K562 (cell line): Measurements from ENCODE around the gene PSMB7. TPM values are rescaled to one million over a fixed set of nuclear protein-coding genes. Genes with fewer than 3 reads are reported as not detected.
A peak's percentile ranks its signal among the peaks of the same experiment; 100 is the strongest.

Experiments
- ATAC-seq: fragments of 200-7000 bp; cut with Tn5 transposase; 3 replicates; pipeline ENCODE4 v1.9.1; 2020; ENCODE audit warnings: moderate library complexity
- BruUV-seq: library from RNA; stranded (reverse); fragments of 400-500 nt; replicated peaks from 2 replicates; lab custom pipeline; 2021; lab: Mats Ljungman, UMichigan
- CTCF ChIA-PET: fragments of 300-600 bp; formaldehyde crosslinking; extraction: SDS; loops from one replicate; lab custom pipeline; 2021; ENCODE audit warnings: low intra/inter-chr PET ratio; lab: Yijun Ruan, JAX
- POLR2A ChIA-PET: fragments of 300-600, 350-650 bp; sonication (Branson Sonifier 250); formaldehyde crosslinking; extraction: SDS; loops from one replicate; lab custom pipeline; 2021; ENCODE audit warnings: antibody characterized with exemption, inconsistent platforms; lab: Yijun Ruan, JAX
- DNase-seq, 4 experiments: peaks; one replicate each; pipeline versions ENCODE4 v3.0.0 to v3.0.0-alpha.2; 2011 to 2018; ENCODE audit warnings: low spot score in 3 of 4, mixed read lengths in 3 of 4; ENCODE audit errors: extremely low read depth in 1 of 4
- FAIRE-seq: peaks from 2 replicates; lab custom pipeline; 2011; peaks lifted over from hg19 to GRCh38; lab: Jason Lieb, UNC
- H2AFZ ChIP-seq: 2 replicates; pipeline ENCODE4 v1.6.0; 2011; ENCODE audit warnings: low read depth, low read length, control low read depth, inconsistent platforms
- H3K27ac ChIP-seq: fragments of 200-600 bp; 3 replicates; pipeline ENCODE4 v1.8.0; 2011; ENCODE audit warnings: low read depth, mild to moderate bottlenecking, control low read depth, inconsistent platforms, low read length, moderate library complexity, mixed read lengths; ENCODE audit errors: extremely low read depth
- H3K27me3 ChIP-seq, 2 experiments: fragments of 300-600 bp in 1 of 2; 2 replicates in 1 of 2; 3 replicates in 1 of 2; pipeline versions ENCODE4 v1.6.0 to v1.8.0; 2011; ENCODE audit warnings: inconsistent platforms in 2 of 2, low read length in 2 of 2, mild to moderate bottlenecking in 1 of 2, mixed read lengths in 1 of 2, moderate library complexity in 1 of 2; ENCODE audit not compliant: control insufficient read depth in 2 of 2, insufficient read depth in 2 of 2
- H3K36me3 ChIP-seq: fragments of 300-600 bp; 3 replicates; pipeline ENCODE4 v1.8.0; 2011; ENCODE audit warnings: mild to moderate bottlenecking, low read length, inconsistent platforms; ENCODE audit not compliant: control insufficient read depth, insufficient read depth
- H3K4me1 ChIP-seq, 2 experiments: fragments of 200-600 bp in 1 of 2; replicated peaks in 1 of 2; 2 replicates in 1 of 2; 3 replicates in 1 of 2; pipeline versions ENCODE4 v1.5.1 to v1.8.0; 2011; ENCODE audit warnings: inconsistent platforms in 2 of 2, low read length in 2 of 2, mild to moderate bottlenecking in 1 of 2, mixed read lengths in 1 of 2, moderate library complexity in 1 of 2; ENCODE audit not compliant: control insufficient read depth in 2 of 2, insufficient read depth in 2 of 2
- H3K4me2 ChIP-seq: 2 replicates; pipeline ENCODE4 v1.6.1; 2011; ENCODE audit warnings: low read length, control low read depth, inconsistent platforms, mixed read lengths; ENCODE audit not compliant: insufficient read depth
- H3K4me3 ChIP-seq: fragments of 200-600 bp; sonication (generic), shearing (Covaris generic); 2 replicates; pipeline ENCODE4 v1.5.1; 2016; ENCODE audit warnings: control low read depth, inconsistent platforms
- H3K79me2 ChIP-seq: fragments of 200-600 bp; 3 replicates; pipeline ENCODE4 v1.8.0; 2011; ENCODE audit warnings: low read length, inconsistent platforms; ENCODE audit not compliant: control insufficient read depth, insufficient read depth
- H3K9ac ChIP-seq, 2 experiments: 2 replicates each; pipeline versions ENCODE4 v1.6.0 to v1.6.1; 2011; ENCODE audit warnings: low read depth in 2 of 2, low read length in 2 of 2, control low read depth in 1 of 2, inconsistent platforms in 1 of 2, mild to moderate bottlenecking in 1 of 2, mixed read lengths in 1 of 2; ENCODE audit not compliant: insufficient read depth in 1 of 2
- H3K9me1 ChIP-seq: one replicate; pipeline ENCODE4 v1.6.0; 2011; ENCODE audit warnings: inconsistent platforms, mild to moderate bottlenecking, low read length, moderate library complexity; ENCODE audit not compliant: control insufficient read depth, insufficient read depth
- H3K9me3 ChIP-seq: replicated peaks from 2 replicates; pipeline ENCODE4 v1.5.1; 2011; ENCODE audit warnings: low read depth, low read length, inconsistent platforms; ENCODE audit not compliant: control insufficient read depth, insufficient read depth
- H4K20me1 ChIP-seq: replicated peaks from 2 replicates; pipeline ENCODE4 v1.6.1; 2011; ENCODE audit warnings: low read length, inconsistent platforms, mixed read lengths; ENCODE audit not compliant: control insufficient read depth, insufficient read depth
- CCAR2 ChIP-seq: fragments of 200-400 bp; formaldehyde crosslinking; IDR thresholded peaks from 2 replicates; pipeline ENCODE4 v1.6.1; 2017; ENCODE audit warnings: mild to moderate bottlenecking, low read depth, low read length
- HMG20A ChIP-seq: fragments of 450-650 bp; formaldehyde crosslinking; conservative IDR thresholded peaks from 2 replicates; pipeline ENCODE4 v1.4.0; 2020; ENCODE audit warnings: mild to moderate bottlenecking, mixed read lengths
- NFATC3 ChIP-seq: fragments of 450-650 bp; IDR thresholded peaks from 2 replicates; pipeline ENCODE4 v1.6.1; 2017; ENCODE audit warnings: mild to moderate bottlenecking
- POLR2G ChIP-seq: fragments of 200-400 bp; formaldehyde crosslinking; IDR thresholded peaks from 2 replicates; pipeline ENCODE4 v1.6.1; 2017; ENCODE audit warnings: low read depth, mild to moderate bottlenecking, antibody characterized with exemption, low read length, moderate library complexity
- RBFOX2 ChIP-seq: fragments of 200-400 bp; formaldehyde crosslinking; IDR thresholded peaks from 2 replicates; pipeline ENCODE4 v1.6.1; 2017; ENCODE audit warnings: low read depth, mild to moderate bottlenecking, low read length, moderate library complexity
- SUPT5H ChIP-seq: fragments of 450-650 bp; IDR thresholded peaks from 2 replicates; pipeline ENCODE4 v1.6.1; 2016
- WGBS: fragments of 100-300 bp; shearing (Covaris generic); methylation state at CpG from one replicate; pipeline ENCODE4 v1.1.6; 2016; ENCODE audit warnings: low coverage, mixed read lengths; ENCODE audit not compliant: insufficient coverage; ENCODE audit errors: missing lambda C conversion rate; 5-methylcytosine and 5-hydroxymethylcytosine counted together
- in situ Hi-C: fragments of 300-500 bp; cut with MboI; formaldehyde crosslinking; loops from 4 replicates; pipeline ENCODE4 v1.15.0; 2018; ENCODE audit warnings: inconsistent platforms, mixed read lengths
- intact Hi-C: fragments of 100-400 bp; cut with micrococcal nuclease; formaldehyde crosslinking; loops from 2 replicates; pipeline ENCODE4 v1.14.2; 2022
- polyA plus RNA-seq, 8 experiments: library from polyadenylated mRNA; depleted of rRNA in 4 of 8; stranded (reverse) in 5 of 8; unstranded in 3 of 8; fragments of >200 nt; fragmentation: Nextera tagmentation in 2 of 8; fragmentation: Illumina TruSeq in 1 of 8; extraction: Ambion mirVana in 2 of 8; extraction: Trizol in 1 of 8; gene quantifications; 2 replicates each; pipeline versions ENCODE4 v1.2.1 to v1.2.3, GENCODE V29; 2011 to 2014; ENCODE audit warnings: inconsistent platforms in 1 of 8, missing spikeins in 1 of 8
- total RNA-seq, 7 experiments: library from RNA; depleted of rRNA in 6 of 7; stranded (reverse); fragments of >200 nt in 6 of 7; fragmentation: Illumina TruSeq in 2 of 7; extraction: Trizol in 2 of 7; gene quantifications; 2 replicates each; pipeline versions ENCODE4 v1.2.1 to v1.2.3, GENCODE V29; 2011 to 2021; ENCODE audit warnings: low replicate concordance in 1 of 7

PSMB7 gene
- total and polyA plus RNA-seq, 9 of the 15 experiments (the other 6 are each of a cell fraction or from before 2014, with no cell fraction given), result 321 to 978 (median 407) TPM

- no peak for TF ChIP-seq RBFOX2
- TF ChIP-seq, all 486 proteins: peak for 3
Observed at GRCh38 chr9:124349675-124350493, 65.4 kb downstream of the PSMB7 start (continued).

GRCh38 chr9:124349267-124349666 lies 66.0 kb downstream of the PSMB7 start:
- intact Hi-C loops, result no loop called here
- in situ Hi-C loops, result no loop called here
- TF ChIP-seq NFATC3, result no peak
- DNase-seq (no peak), ATAC-seq (no peak), FAIRE-seq (no peak)
- no peaks in the 10 kb centered on the region for H3K27me3 ChIP-seq
- peaks cover 4% of the 10 kb centered on the region; the same call in 1 of the 2 replicates for H4K20me1 ChIP-seq
- H3K4me2 ChIP-seq, result no peak overlapping the region
- H3K4me3 ChIP-seq, result no peak overlapping the region
- H3K9ac ChIP-seq, result no peak overlapping the region
- H3K9me1 ChIP-seq, result peaks cover 3% of the 10 kb centered on the region
- no TSS peak for BruUV-seq
- no peaks in the 10 kb centered on the region for H3K79me2 ChIP-seq
- ChIA-PET CTCF (no interaction called here), POLR2A (interaction anchor here (0.6 kb wide), 2 partner anchors 28 to 1806 kb away, joined by 3 read pairs; no protein-coding TSS in a partner anchor)
- no peaks in the 10 kb centered on the region for H3K9me3 ChIP-seq
- WGBS, result 96% methylated on average over 8 of the region's 8 CpGs
- H3K4me1 ChIP-seq, result peaks cover 0 to 21% of the 10 kb centered on the region in 2 experiments; a peak in 3 of 5 replicates
- H3K27ac ChIP-seq, result no peak overlapping the region
- peaks cover 83% of the 10 kb centered on the region for H3K36me3 ChIP-seq
- H2AFZ ChIP-seq, result no peak overlapping the region

- WGBS, result 97% methylated on average over 11 of the region's 12 CpGs
Observed at GRCh38 chr9:124348831-124349230, 66.4 kb downstream of the PSMB7 start.

More at GRCh38 chr9:124348831-124349230, 66.4 kb downstream of the PSMB7 start:
- Histone ChIP-seq H3K27ac (no peak overlapping the region), H4K20me1 (peaks cover 4% of the 10 kb centered on the region; the same call in 1 of the 2 replicates), H3K4me3 (no peak overlapping the region), H3K4me1 (peaks cover 0 to 22% of the 10 kb centered on the region in 2 experiments; a peak in 3 of 5 replicates), H2AFZ (no peak overlapping the region), H3K79me2 (no peaks in the 10 kb centered on the region), H3K36me3 (peaks cover 78% of the 10 kb centered on the region), H3K9me3 (no peaks in the 10 kb centered on the region), H3K9me1 (peaks cover 3% of the 10 kb centered on the region), H3K27me3 (no peaks in the 10 kb centered on the region), H3K9ac (no peak overlapping the region), H3K4me2 (no peak overlapping the region)
- intact Hi-C loops (no loop called here), in situ Hi-C loops (no loop called here)
- ChIA-PET POLR2A (interaction anchor here (0.6 kb wide), 1 partner anchor 29 kb away, joined by 3 read pairs; no protein-coding TSS in a partner anchor), CTCF (no interaction called here)
- FAIRE-seq (no peak), DNase-seq (no peak), ATAC-seq (no peak)
- TF ChIP-seq HMG20A (CRISPR knock-in tag), result no peak
- TF ChIP-seq SUPT5H, result no peak
- peak; percentile 61 for TF ChIP-seq POLR2G
- no peak for TF ChIP-seq CCAR2
- no TSS peak for BruUV-seq
